ENCODE results near the gene INPP5A.
"Not testable (repeated sequence)": the region's sequence is repeated elsewhere in the genome, so short reads cannot be mapped to it uniquely, and the experiment has no call there.

Gene INPP5A

GRCh38 chr10:132777441-132777840 lies 239.9 kb downstream of the INPP5A start:
- no peak for DNase-seq

GRCh38 chr10:132779549-132780294 lies 242.1 kb downstream of the INPP5A start:
- no peak for DNase-seq

- no peak for DNase-seq
These were observed 242.8 kb downstream of the INPP5A start for GRCh38 chr10:132780356-132780755.

GRCh38 chr10:132781556-132781955 lies 244.0 kb downstream of the INPP5A start:
- DNase-seq = no peak

- DNase-seq = no peak
These were observed 245.8 kb downstream of the INPP5A start for GRCh38 chr10:132783165-132783939.

- no peak for DNase-seq
These were observed 246.6 kb downstream of the INPP5A start for GRCh38 chr10:132783940-132784865.

- DNase-seq = no peak
These were observed 247.5 kb downstream of the INPP5A start for GRCh38 chr10:132784866-132785722.

- DNase-seq = no peak
These were observed 248.3 kb downstream of the INPP5A start, which contains the start of gene NKX6-2 for GRCh38 chr10:132785723-132786475. Gene NKX6-2 (minus strand): TSS chr10:132786147. CDS start chr10:132785948, 199 bp downstream.

- no peak for DNase-seq
These were observed 248.9 kb downstream of the INPP5A start for GRCh38 chr10:132786476-132786883.

GRCh38 chr10:132786884-132787494 lies 249.4 kb downstream of the INPP5A start:
- no peak for DNase-seq

- no peak for DNase-seq
These were observed 250.1 kb downstream of the INPP5A start for GRCh38 chr10:132787495-132788179.

GRCh38 chr10:132788180-132788830 lies 250.7 kb downstream of the INPP5A start:
- DNase-seq = no peak

- no peak for DNase-seq
These were observed 251.2 kb downstream of the INPP5A start for GRCh38 chr10:132788831-132789219.

- no peak for DNase-seq
These were observed 252.1 kb downstream of the INPP5A start for GRCh38 chr10:132789659-132790148.

- no peak for DNase-seq
These were observed 252.9 kb downstream of the INPP5A start for GRCh38 chr10:132790470-132790869.

GRCh38 chr10:132790934-132791829 lies 253.6 kb downstream of the INPP5A start:
- DNase-seq = no peak

- not testable (repeated sequence) for DNase-seq
These were observed 254.5 kb downstream of the INPP5A start for GRCh38 chr10:132792099-132792498.

GRCh38 chr10:132792796-132793195 lies 255.2 kb downstream of the INPP5A start:
- DNase-seq = no peak

Measured in NCI-H146 (cell line).